HCT116 (cell line): ENCODE data around the gene CRYBA4. TPM values are rescaled to one million over a fixed set of nuclear protein-coding genes. Genes with fewer than 3 reads are reported as not detected.

Source experiments
- ATAC-seq: fragments of 200-7000 bp; cut with Tn5 transposase; 2 replicates; pipeline ENCODE4 v1.9.1; 2020; ENCODE audit warnings: mild to moderate bottlenecking, moderate library complexity
- BruUV-seq: library from RNA; stranded (reverse); fragments of 400-500 nt; replicated peaks from 2 replicates; lab custom pipeline; 2021; lab: Mats Ljungman, UMichigan
- CTCF ChIA-PET: fragments of 300-600 bp; sonication (Branson Sonifier 250); formaldehyde crosslinking; loops from one replicate; lab custom pipeline; 2021; ENCODE audit warnings: antibody characterized with exemption; lab: Charles Lee
- POLR2A ChIA-PET: fragments of 300-600, 350-600 bp; sonication (Branson Sonifier 250); formaldehyde crosslinking; loops from one replicate; lab custom pipeline; 2021; ENCODE audit warnings: antibody characterized with exemption; lab: Charles Lee
- RAD21 ChIA-PET, 2 experiments: fragments of 300-600 bp; sonication (Branson Sonifier 250); formaldehyde crosslinking; loops; one replicate each; lab custom pipeline; 2023; ENCODE audit warnings: low total read pairs in 2 of 2; ENCODE audit not compliant: uncharacterized antibody in 2 of 2, unreplicated experiment in 2 of 2, low non-redundant PET in 1 of 2; lab: Charles Lee
- DNase-seq: peaks from one replicate; pipeline ENCODE4 v3.0.0-alpha.2; 2010; ENCODE audit warnings: low read depth, low spot score
- H2AFZ ChIP-seq: fragments of 200-600 bp; shearing (Covaris generic), sonication (generic); 2 replicates; pipeline ENCODE4 v1.6.1; 2017; ENCODE audit warnings: low read depth, mixed run types, mixed read lengths, antibody characterized with exemption, low read length; ENCODE audit not compliant: poor library complexity, severe bottlenecking
- H3K27ac ChIP-seq: 2 replicates; pipeline ENCODE4 v1.5.1; 2012; ENCODE audit warnings: low read depth, low read length
- H3K27me3 ChIP-seq: fragments of 200-600 bp; sonication (generic); 2 replicates; pipeline ENCODE4 v1.6.1; 2016; ENCODE audit warnings: mixed run types, low read length, mixed read lengths; ENCODE audit not compliant: insufficient read depth
- H3K36me3 ChIP-seq, 2 experiments: fragments of 200-500 bp in 1 of 2; fragments of 200-600 bp in 1 of 2; sonication (Bioruptor generic) in 1 of 2; sonication (generic) in 1 of 2; 2 replicates each; pipeline versions ENCODE4 v1.5.1 to v1.6.1; 2014 to 2016; ENCODE audit warnings: low read length in 2 of 2, inconsistent platforms in 1 of 2, mixed read lengths in 1 of 2, mixed run types in 1 of 2; ENCODE audit not compliant: insufficient read depth in 2 of 2, control insufficient read depth in 1 of 2
- H3K4me1 ChIP-seq, 2 experiments: fragments of 200-600 bp in 1 of 2; sonication (generic) in 1 of 2; 2 replicates each; pipeline versions ENCODE4 v1.5.1 to v1.6.1; 2012 to 2017; ENCODE audit warnings: low read length in 2 of 2, inconsistent platforms in 1 of 2, mild to moderate bottlenecking in 1 of 2, mixed read lengths in 1 of 2, mixed run types in 1 of 2, moderate library complexity in 1 of 2; ENCODE audit not compliant: insufficient read depth in 2 of 2, control insufficient read depth in 1 of 2
- H3K4me2 ChIP-seq: fragments of 200-600 bp; sonication (generic); 2 replicates; pipeline ENCODE4 v1.6.1; 2017; ENCODE audit warnings: mixed run types, low read length, mixed read lengths
- H3K4me3 ChIP-seq, 2 experiments: fragments of 200-600 bp in 1 of 2; sonication (generic) in 1 of 2; replicated peaks in 1 of 2; 2 replicates each; pipeline ENCODE4 v1.5.1; 2011 to 2016; ENCODE audit warnings: low read length in 2 of 2, control low read depth in 1 of 2, low read depth in 1 of 2, mild to moderate bottlenecking in 1 of 2, mixed read lengths in 1 of 2, mixed run types in 1 of 2
- H3K79me2 ChIP-seq: fragments of 200-600 bp; sonication (generic); 2 replicates; pipeline ENCODE4 v1.6.1; 2017; ENCODE audit warnings: mild to moderate bottlenecking, mixed run types, low read length, moderate library complexity, mixed read lengths; ENCODE audit not compliant: insufficient read depth
- H3K9ac ChIP-seq: fragments of 200-600 bp; sonication (generic); 2 replicates; pipeline ENCODE4 v1.6.1; 2016; ENCODE audit warnings: low read length, mixed read lengths
- H3K9me2 ChIP-seq: fragments of 200-600 bp; sonication (generic), shearing (Covaris generic); 2 replicates; pipeline ENCODE4 v1.6.1; 2017; ENCODE audit warnings: mixed run types, mild to moderate bottlenecking, moderate library complexity; ENCODE audit not compliant: insufficient read depth
- H3K9me3 ChIP-seq, 2 experiments: fragments of 200-500 bp in 1 of 2; fragments of 200-600 bp in 1 of 2; sonication (Bioruptor generic) in 1 of 2; sonication (generic) in 1 of 2; 2 replicates each; pipeline ENCODE4 v1.6.1; 2014 to 2017; ENCODE audit warnings: low read length in 2 of 2, mixed read lengths in 2 of 2, inconsistent platforms in 1 of 2, low read depth in 1 of 2, mild to moderate bottlenecking in 1 of 2, mixed run types in 1 of 2, moderate library complexity in 1 of 2; ENCODE audit not compliant: control insufficient read depth in 1 of 2, insufficient read depth in 1 of 2
- H4K20me1 ChIP-seq: fragments of 200-600 bp; sonication (generic), shearing (Covaris generic); 2 replicates; pipeline ENCODE4 v1.6.1; 2017; ENCODE audit warnings: mixed run types, mild to moderate bottlenecking, moderate library complexity; ENCODE audit not compliant: insufficient read depth
- CBX3 ChIP-seq: IDR thresholded peaks from 2 replicates; pipeline ENCODE4 v1.6.1; 2012; ENCODE audit warnings: low read depth
- CEBPB ChIP-seq: IDR thresholded peaks from 2 replicates; pipeline ENCODE4 v1.6.1; 2012; ENCODE audit warnings: low read depth
- EGR1 ChIP-seq: IDR thresholded peaks from 2 replicates; pipeline ENCODE4 v1.6.1; 2012; ENCODE audit warnings: low read depth
- ELF1 ChIP-seq: IDR thresholded peaks from 2 replicates; pipeline ENCODE4 v1.6.1; 2012; ENCODE audit warnings: low read depth, borderline replicate concordance
- EZH2phosphoT487 ChIP-seq: fragments of 200-600 bp; IDR thresholded peaks from 2 replicates; pipeline ENCODE4 v1.6.1; 2018; ENCODE audit warnings: antibody characterized with exemption, borderline replicate concordance
- POLR2A ChIP-seq: IDR thresholded peaks from 2 replicates; pipeline ENCODE4 v1.7.0; 2011; ENCODE audit warnings: borderline replicate concordance; ENCODE audit not compliant: insufficient read depth, insufficient read length; ENCODE audit errors: extremely low read depth
- TCF7L2 ChIP-seq: IDR thresholded peaks from 2 replicates; pipeline ENCODE4 v1.7.0; 2011; ENCODE audit warnings: borderline replicate concordance, inconsistent platforms; ENCODE audit not compliant: insufficient read depth, insufficient read length; ENCODE audit errors: extremely low read depth
- ZFX ChIP-seq: fragments of 450-650 bp; IDR thresholded peaks from 2 replicates; pipeline ENCODE4 v1.6.1; 2017
- ZNF274 ChIP-seq: fragments of 200-500 bp; sonication (Bioruptor generic); IDR thresholded peaks from 2 replicates; pipeline ENCODE4 v1.6.1; 2014; ENCODE audit warnings: mild to moderate bottlenecking, low read depth, low read length, inconsistent platforms
- intact Hi-C: fragments of 100-400 bp; cut with micrococcal nuclease; formaldehyde crosslinking; loops from 2 replicates; pipeline ENCODE4 v1.10.0; 2022
- total RNA-seq: library from RNA; stranded (reverse); gene quantifications from one replicate; pipeline ENCODE4 v1.2.1, GENCODE V29; 2021; ENCODE audit not compliant: unreplicated experiment
- TF ChIP-seq, protein P1 (sequence below): IDR thresholded peaks from 2 replicates; pipeline ENCODE4 v1.6.1; 2012
- TF ChIP-seq, protein P2 (sequence below): IDR thresholded peaks from 2 replicates; pipeline ENCODE4 v1.6.1; 2011; ENCODE audit warnings: mild to moderate bottlenecking, low read length, moderate library complexity; ENCODE audit not compliant: insufficient replicate concordance; ENCODE audit errors: extremely low read depth

CRYBA4 gene
- total RNA-seq, 1 experiment from 2014 or later, result not detected

DNA sequence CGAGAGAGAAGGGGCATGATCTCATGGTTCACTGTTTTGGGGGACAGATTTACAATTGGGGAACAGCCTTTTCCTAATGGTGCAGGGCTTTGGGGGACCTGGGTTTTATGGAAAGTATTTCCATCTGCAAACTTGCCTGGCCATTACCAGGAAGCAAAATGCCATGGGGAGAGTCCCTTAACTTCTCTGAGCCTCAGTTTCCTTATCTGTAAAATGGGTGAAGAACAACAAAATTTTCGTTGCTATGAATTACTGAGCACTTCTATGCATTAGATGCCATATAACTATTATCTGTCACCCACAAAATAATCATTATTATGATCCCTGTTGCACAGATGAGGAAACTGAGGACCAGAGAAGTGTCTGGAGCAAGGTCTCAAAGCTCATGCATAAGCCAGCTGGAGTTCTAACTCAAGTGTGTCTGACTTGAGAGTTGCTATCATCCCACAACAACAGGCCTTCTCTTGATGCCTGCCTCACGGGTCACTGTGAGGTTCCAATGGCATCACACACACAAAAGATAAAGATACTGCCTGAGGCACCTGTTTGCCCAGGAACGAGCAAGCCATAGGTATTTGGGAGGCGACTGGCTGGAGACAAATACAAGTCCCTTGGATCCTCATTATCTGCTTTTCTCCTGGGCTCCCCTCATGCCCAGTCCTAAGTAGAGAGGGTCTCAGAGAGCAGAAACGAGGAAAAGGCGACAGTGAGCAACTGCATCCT lies 47.6 kb upstream of the CRYBA4 start:
- H2AFZ ChIP-seq, result no peak overlapping the region
- no peak for ATAC-seq
- H3K9me2 ChIP-seq, result no peaks in the 10 kb centered on the region
- ChIA-PET RAD21 (no interaction called here), POLR2A (no interaction called here)
- no peak overlapping the region for H3K4me2 ChIP-seq
- H3K27ac ChIP-seq, result no peak overlapping the region
- no peak for TF ChIP-seq POLR2A
- TF ChIP-seq CEBPB, result no peak
- no peak for TF ChIP-seq TCF7L2
- no peak for TF ChIP-seq ELF1
- TF ChIP-seq EGR1, result no peak
- TF ChIP-seq ZFX, result no peak
- no peak for TF ChIP-seq EZH2phosphoT487
- TF ChIP-seq, protein P1, sequence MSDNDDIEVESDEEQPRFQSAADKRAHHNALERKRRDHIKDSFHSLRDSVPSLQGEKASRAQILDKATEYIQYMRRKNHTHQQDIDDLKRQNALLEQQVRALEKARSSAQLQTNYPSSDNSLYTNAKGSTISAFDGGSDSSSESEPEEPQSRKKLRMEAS, result no peak
- TF ChIP-seq, protein P2, sequence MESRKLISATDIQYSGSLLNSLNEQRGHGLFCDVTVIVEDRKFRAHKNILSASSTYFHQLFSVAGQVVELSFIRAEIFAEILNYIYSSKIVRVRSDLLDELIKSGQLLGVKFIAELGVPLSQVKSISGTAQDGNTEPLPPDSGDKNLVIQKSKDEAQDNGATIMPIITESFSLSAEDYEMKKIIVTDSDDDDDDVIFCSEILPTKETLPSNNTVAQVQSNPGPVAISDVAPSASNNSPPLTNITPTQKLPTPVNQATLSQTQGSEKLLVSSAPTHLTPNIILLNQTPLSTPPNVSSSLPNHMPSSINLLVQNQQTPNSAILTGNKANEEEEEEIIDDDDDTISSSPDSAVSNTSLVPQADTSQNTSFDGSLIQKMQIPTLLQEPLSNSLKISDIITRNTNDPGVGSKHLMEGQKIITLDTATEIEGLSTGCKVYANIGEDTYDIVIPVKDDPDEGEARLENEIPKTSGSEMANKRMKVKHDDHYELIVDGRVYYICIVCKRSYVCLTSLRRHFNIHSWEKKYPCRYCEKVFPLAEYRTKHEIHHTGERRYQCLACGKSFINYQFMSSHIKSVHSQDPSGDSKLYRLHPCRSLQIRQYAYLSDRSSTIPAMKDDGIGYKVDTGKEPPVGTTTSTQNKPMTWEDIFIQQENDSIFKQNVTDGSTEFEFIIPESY, result no peak
- TF ChIP-seq CBX3, result no peak
- no peak for TF ChIP-seq ZNF274
- TF ChIP-seq, all 23 proteins: peak for 0
- H3K4me3 ChIP-seq, result no peak overlapping the region
- no peaks in the 10 kb centered on the region for H3K9me3 ChIP-seq
- no peaks in the 10 kb centered on the region; a peak in 1 of 4 replicates for H3K4me1 ChIP-seq
- H3K36me3 ChIP-seq, result no peaks in the 10 kb centered on the region
- no peak for DNase-seq
- H4K20me1 ChIP-seq, result no peaks in the 10 kb centered on the region
- no peaks in the 10 kb centered on the region for H3K79me2 ChIP-seq
- BruUV-seq, result no TSS peak
- H3K27me3 ChIP-seq, result no peaks in the 10 kb centered on the region
- H3K9ac ChIP-seq, result no peak overlapping the region
- intact Hi-C loops, result no loop called here
- CTCF ChIA-PET, result no interaction called here
